Measurements from ENCODE around the gene RHCG.

The RHCG gene

DNA sequence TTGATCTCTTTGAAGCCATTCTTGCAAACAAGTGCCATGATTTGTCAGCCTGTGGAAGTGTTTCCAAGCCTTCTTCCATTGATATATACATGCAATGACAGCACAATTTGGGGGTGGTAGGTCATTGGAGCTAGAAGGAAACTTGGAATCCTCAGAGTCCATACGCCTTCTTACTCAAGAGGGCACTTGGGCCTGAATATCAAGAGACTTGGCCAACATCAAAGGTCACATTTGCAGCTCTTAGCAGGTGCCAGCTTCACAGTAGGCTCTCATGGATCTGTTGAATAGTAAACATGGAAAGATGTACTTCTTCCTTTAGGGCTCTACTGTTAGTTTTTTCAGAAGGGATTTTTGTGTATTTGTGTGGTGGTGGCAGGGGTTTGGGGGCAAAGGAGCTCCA, 50.9 kb downstream of the RHCG start:
- no peak overlapping the region for H3K27ac ChIP-seq (ENCODE audit: poor library complexity, severe bottlenecking)
- peaks cover 3% of the 10 kb centered on the region for H3K27me3 ChIP-seq (ENCODE audit: insufficient read depth, poor library complexity, severe bottlenecking)
- no peak overlapping the region for H3K4me3 ChIP-seq (ENCODE audit: severe bottlenecking)
- TF ChIP-seq, protein P1, sequence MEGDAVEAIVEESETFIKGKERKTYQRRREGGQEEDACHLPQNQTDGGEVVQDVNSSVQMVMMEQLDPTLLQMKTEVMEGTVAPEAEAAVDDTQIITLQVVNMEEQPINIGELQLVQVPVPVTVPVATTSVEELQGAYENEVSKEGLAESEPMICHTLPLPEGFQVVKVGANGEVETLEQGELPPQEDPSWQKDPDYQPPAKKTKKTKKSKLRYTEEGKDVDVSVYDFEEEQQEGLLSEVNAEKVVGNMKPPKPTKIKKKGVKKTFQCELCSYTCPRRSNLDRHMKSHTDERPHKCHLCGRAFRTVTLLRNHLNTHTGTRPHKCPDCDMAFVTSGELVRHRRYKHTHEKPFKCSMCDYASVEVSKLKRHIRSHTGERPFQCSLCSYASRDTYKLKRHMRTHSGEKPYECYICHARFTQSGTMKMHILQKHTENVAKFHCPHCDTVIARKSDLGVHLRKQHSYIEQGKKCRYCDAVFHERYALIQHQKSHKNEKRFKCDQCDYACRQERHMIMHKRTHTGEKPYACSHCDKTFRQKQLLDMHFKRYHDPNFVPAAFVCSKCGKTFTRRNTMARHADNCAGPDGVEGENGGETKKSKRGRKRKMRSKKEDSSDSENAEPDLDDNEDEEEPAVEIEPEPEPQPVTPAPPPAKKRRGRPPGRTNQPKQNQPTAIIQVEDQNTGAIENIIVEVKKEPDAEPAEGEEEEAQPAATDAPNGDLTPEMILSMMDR (IDR thresholded peaks at IDR 0.05; ENCODE audit: poor library complexity, severe bottlenecking), result no peak
- no peak for DNase-seq (ENCODE audit: low spot score)
- no peaks in the 10 kb centered on the region for H3K4me1 ChIP-seq (ENCODE audit: insufficient read depth, poor library complexity, severe bottlenecking)
- ATAC-seq (ENCODE audit: low read depth), result no peak
- H3K36me3 ChIP-seq (ENCODE audit: low read depth), result no peaks in the 10 kb centered on the region
- no peaks in the 10 kb centered on the region for H3K9me3 ChIP-seq (ENCODE audit: severe bottlenecking)

DNA sequence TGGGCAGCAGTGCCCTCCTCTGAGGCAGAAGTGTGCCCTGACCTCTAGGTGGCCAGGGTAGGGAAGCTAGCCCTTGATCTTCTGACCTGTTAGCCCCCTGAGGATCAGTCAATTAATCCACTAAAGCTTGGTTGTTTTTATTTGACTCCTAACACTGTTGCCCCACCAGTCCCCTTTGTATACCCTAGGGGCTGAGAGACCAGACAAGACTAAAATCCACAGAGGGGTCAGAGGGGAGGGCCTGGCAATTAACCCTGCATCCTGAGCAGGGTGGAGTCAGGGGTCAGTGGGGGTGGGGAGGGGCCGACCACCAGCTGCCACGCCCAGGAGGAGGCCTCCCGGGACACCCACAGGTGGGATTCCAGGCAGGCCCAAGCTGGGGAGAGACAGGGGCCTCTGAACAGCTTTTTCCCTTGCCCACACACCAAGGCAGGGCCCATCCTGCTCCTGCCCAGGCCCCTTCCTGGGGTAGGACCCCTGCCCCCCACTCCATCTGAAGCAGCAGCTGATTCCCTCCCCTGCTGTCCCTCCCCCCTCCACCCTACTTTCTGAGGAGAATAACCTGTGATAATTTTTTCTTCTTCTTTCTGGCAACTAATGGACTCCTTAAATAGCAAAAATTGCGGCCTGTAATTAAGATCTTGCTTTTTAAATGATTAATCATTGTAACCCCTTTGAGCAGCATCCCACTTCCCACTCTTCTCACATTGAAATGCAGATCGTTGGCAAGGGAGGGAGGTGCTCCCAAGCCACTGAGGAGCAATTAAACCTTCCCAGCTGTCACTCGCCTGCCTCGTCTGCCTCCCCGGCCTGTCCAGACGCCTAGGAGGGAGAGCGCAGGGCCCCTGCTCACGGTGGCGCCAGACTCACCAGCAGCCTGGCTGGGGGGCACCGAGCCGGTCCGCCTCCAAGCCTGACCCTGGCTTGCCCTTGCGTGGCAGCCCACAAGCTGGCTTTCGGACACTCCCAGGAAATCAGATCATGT, 51.9 kb downstream of the RHCG start:
- DNase-seq (ENCODE audit: low spot score), result no peak
- Histone ChIP-seq H3K4me3 (ENCODE audit: severe bottlenecking) (no peak overlapping the region), H3K27me3 (ENCODE audit: insufficient read depth, poor library complexity, severe bottlenecking) (no peaks in the 10 kb centered on the region), H3K4me1 (ENCODE audit: insufficient read depth, poor library complexity, severe bottlenecking) (no peaks in the 10 kb centered on the region), H3K9me3 (ENCODE audit: severe bottlenecking) (no peaks in the 10 kb centered on the region), H3K27ac (ENCODE audit: poor library complexity, severe bottlenecking) (no peak overlapping the region), H3K36me3 (ENCODE audit: low read depth) (no peaks in the 10 kb centered on the region)
- ATAC-seq (ENCODE audit: low read depth), result no peak
- TF ChIP-seq, protein P1 (IDR thresholded peaks at IDR 0.05; ENCODE audit: poor library complexity, severe bottlenecking), result no peak

DNA sequence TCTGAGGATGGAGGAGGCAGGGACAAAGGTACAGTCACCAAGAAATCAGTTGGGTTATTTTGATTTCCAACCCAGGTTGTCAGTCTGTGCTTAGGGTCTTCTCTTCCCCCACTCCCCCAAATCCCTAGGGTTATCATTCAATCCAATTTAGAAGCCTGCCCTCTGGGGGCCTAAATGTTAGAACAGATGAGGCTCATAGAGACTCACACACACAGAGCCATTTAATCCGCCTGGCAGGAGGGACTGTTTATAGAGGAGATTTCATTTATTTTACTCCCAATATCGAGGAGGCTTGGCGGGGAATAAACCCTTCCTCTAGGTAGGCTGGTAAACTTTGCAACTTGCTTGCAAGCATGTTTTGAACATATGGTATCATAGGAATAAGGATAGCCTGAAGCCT, 52.8 kb downstream of the RHCG start:
- TF ChIP-seq, protein P1 (IDR thresholded peaks at IDR 0.05; ENCODE audit: poor library complexity, severe bottlenecking), result no peak
- DNase-seq (ENCODE audit: low spot score), result no peak
- Histone ChIP-seq H3K9me3 (ENCODE audit: severe bottlenecking) (no peaks in the 10 kb centered on the region), H3K4me3 (ENCODE audit: severe bottlenecking) (no peak overlapping the region), H3K36me3 (ENCODE audit: low read depth) (no peaks in the 10 kb centered on the region), H3K27me3 (ENCODE audit: insufficient read depth, poor library complexity, severe bottlenecking) (no peaks in the 10 kb centered on the region), H3K4me1 (ENCODE audit: insufficient read depth, poor library complexity, severe bottlenecking) (no peaks in the 10 kb centered on the region), H3K27ac (ENCODE audit: poor library complexity, severe bottlenecking) (no peak overlapping the region)
- no peak for ATAC-seq (ENCODE audit: low read depth)

DNA sequence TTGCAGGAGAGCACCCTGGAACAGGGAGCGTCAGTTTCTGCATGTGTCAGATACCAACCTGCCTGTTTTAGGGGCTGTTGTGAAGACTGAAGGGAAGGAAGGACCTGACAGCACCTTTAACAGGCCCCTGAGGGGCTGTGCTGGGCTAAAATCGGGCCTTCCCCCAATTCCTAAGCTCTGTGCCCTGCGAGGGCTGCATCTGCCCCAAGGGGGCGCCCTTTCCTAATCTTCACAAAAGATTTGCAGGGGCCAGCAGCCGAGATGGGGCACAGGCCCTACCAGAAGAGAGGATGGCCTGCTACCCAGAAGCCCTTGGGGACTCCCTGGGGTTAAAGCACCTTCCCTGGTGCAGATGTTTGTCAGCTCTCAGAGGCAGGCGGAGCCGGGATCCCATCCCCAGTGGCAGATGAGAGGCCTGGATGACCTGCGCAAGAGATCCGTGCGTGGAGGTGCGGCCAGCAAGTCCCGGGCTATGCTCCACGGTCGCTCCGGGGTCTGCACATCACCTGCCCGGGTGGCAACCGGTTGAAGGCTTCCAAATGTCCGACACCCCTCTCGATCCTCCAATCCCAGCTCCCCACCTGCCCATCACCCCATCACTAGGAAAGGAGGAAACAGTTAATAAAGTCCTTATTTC, 53.6 kb downstream of the RHCG start:
- Histone ChIP-seq H3K27ac (ENCODE audit: poor library complexity, severe bottlenecking) (no peak overlapping the region), H3K9me3 (ENCODE audit: severe bottlenecking) (no peaks in the 10 kb centered on the region), H3K36me3 (ENCODE audit: low read depth) (no peaks in the 10 kb centered on the region), H3K4me3 (ENCODE audit: severe bottlenecking) (no peak overlapping the region), H3K4me1 (ENCODE audit: insufficient read depth, poor library complexity, severe bottlenecking) (no peaks in the 10 kb centered on the region), H3K27me3 (ENCODE audit: insufficient read depth, poor library complexity, severe bottlenecking) (no peaks in the 10 kb centered on the region)
- ATAC-seq (ENCODE audit: low read depth), result peak; percentile 60; the same call in 2 of the 3 replicates
- TF ChIP-seq, protein P1 (IDR thresholded peaks at IDR 0.05; ENCODE audit: poor library complexity, severe bottlenecking), result peak; percentile 91
- DNase-seq (ENCODE audit: low spot score), result no peak

Measured in RWPE2 (cell line).